ENCODE data around the gene TBC1D21.

DNA sequence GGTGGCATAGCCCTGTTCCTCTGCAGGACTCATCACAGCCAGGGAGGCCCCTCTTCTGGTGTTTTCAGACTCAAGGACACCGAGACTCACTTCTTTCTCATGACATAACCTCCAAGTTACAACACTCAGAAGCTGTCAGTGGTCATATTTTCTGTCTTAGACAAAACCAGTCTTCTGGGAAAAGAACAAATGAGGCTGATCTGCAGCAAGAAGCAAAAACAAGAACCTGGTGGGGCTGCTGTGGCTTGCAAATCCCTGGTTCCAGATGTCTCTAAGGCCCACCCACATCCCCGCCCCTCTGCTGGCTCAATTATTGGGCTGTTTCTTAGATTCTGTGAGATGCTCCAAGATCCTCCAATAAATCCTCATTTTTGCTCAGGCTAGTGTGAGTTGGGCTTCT lies 36.3 kb downstream of the TBC1D21 start:
- TF ChIP-seq GABPA (IDR thresholded peaks at IDR 0.05; ENCODE audit: borderline replicate concordance, insufficient read depth, low read length) (no peak), JUN (IDR thresholded peaks at IDR 0.05; ENCODE audit: low read depth, low read length) (no peak), CEBPB (IDR thresholded peaks at IDR 0.05; ENCODE audit: low read depth, low read length) (no peak), TAF1 (IDR thresholded peaks at IDR 0.05; ENCODE audit: low read depth, low read length) (no peak), SIN3A (conservative IDR thresholded peaks at IDR 0.05 in 1 of 2, IDR thresholded peaks at IDR 0.05 in 1 of 2; ENCODE audit: low read depth in 1 of 2, low read length in 2 of 2) (no peak), JUND (IDR thresholded peaks at IDR 0.05; ENCODE audit: low read length) (no peak)
- TF ChIP-seq, protein P1, sequence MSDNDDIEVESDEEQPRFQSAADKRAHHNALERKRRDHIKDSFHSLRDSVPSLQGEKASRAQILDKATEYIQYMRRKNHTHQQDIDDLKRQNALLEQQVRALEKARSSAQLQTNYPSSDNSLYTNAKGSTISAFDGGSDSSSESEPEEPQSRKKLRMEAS (IDR thresholded peaks at IDR 0.05): no peak
- TF ChIP-seq, protein P2, sequence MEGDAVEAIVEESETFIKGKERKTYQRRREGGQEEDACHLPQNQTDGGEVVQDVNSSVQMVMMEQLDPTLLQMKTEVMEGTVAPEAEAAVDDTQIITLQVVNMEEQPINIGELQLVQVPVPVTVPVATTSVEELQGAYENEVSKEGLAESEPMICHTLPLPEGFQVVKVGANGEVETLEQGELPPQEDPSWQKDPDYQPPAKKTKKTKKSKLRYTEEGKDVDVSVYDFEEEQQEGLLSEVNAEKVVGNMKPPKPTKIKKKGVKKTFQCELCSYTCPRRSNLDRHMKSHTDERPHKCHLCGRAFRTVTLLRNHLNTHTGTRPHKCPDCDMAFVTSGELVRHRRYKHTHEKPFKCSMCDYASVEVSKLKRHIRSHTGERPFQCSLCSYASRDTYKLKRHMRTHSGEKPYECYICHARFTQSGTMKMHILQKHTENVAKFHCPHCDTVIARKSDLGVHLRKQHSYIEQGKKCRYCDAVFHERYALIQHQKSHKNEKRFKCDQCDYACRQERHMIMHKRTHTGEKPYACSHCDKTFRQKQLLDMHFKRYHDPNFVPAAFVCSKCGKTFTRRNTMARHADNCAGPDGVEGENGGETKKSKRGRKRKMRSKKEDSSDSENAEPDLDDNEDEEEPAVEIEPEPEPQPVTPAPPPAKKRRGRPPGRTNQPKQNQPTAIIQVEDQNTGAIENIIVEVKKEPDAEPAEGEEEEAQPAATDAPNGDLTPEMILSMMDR (IDR thresholded peaks at IDR 0.05; ENCODE audit: control extremely low read depth in 1 of 3, insufficient read depth in 1 of 3, low read depth in 1 of 3, low read length in 3 of 3): no peak
- TF ChIP-seq, protein P3, sequence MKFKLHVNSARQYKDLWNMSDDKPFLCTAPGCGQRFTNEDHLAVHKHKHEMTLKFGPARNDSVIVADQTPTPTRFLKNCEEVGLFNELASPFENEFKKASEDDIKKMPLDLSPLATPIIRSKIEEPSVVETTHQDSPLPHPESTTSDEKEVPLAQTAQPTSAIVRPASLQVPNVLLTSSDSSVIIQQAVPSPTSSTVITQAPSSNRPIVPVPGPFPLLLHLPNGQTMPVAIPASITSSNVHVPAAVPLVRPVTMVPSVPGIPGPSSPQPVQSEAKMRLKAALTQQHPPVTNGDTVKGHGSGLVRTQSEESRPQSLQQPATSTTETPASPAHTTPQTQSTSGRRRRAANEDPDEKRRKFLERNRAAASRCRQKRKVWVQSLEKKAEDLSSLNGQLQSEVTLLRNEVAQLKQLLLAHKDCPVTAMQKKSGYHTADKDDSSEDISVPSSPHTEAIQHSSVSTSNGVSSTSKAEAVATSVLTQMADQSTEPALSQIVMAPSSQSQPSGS (IDR thresholded peaks at IDR 0.05; ENCODE audit: low read length): no peak

Measured in H1 (cell line).